DMS 273 (cell line): ENCODE results near the gene GABARAP.

Source experiments
- DNase-seq: peaks from one replicate; lab custom pipeline; 2025; ENCODE audit not compliant: unreplicated experiment; lab: John Stamatoyannopoulos, UW

Gene GABARAP

GRCh38 chr17:7208754-7209460 lies 33.3 kb downstream of the GABARAP start:
- DNase-seq, result no peak

GRCh38 chr17:7208027-7208571 lies 34.1 kb downstream of the GABARAP start:
- DNase-seq, result no peak

GRCh38 chr17:7207120-7208001 lies 34.9 kb downstream of the GABARAP start:
- peak; percentile 38 for DNase-seq

GRCh38 chr17:7205561-7205960 lies 36.7 kb downstream of the GABARAP start:
- DNase-seq, result no peak

- DNase-seq, result peak; percentile 98
These were observed 37.3 kb downstream of the GABARAP start for GRCh38 chr17:7204828-7205461.

- peak; percentile 92 for DNase-seq
These were observed 37.9 kb downstream of the GABARAP start for GRCh38 chr17:7204336-7204735.

- DNase-seq, result no peak
These were observed 38.9 kb downstream of the GABARAP start for GRCh38 chr17:7203391-7203790.

- DNase-seq, result no peak
These were observed 45.4 kb downstream of the GABARAP start for GRCh38 chr17:7196651-7197401.

- no peak for DNase-seq
These were observed 46.3 kb downstream of the GABARAP start for GRCh38 chr17:7195971-7196370.

GRCh38 chr17:7192271-7192937 lies 49.8 kb downstream of the GABARAP start:
- peak; percentile 89 for DNase-seq

- peak; percentile 80 for DNase-seq
These were observed 50.5 kb downstream of the GABARAP start for GRCh38 chr17:7191571-7192270.

- no peak for DNase-seq
These were observed 51.2 kb downstream of the GABARAP start for GRCh38 chr17:7191069-7191468.

- DNase-seq, result no peak
These were observed 51.9 kb downstream of the GABARAP start for GRCh38 chr17:7190276-7190917.
